Measurements from ENCODE around the gene RND2.
"Not testable (repeated sequence)": the region's sequence is repeated elsewhere in the genome, so short reads cannot be mapped to it uniquely, and the experiment has no call there.

Gene RND2

DNA sequence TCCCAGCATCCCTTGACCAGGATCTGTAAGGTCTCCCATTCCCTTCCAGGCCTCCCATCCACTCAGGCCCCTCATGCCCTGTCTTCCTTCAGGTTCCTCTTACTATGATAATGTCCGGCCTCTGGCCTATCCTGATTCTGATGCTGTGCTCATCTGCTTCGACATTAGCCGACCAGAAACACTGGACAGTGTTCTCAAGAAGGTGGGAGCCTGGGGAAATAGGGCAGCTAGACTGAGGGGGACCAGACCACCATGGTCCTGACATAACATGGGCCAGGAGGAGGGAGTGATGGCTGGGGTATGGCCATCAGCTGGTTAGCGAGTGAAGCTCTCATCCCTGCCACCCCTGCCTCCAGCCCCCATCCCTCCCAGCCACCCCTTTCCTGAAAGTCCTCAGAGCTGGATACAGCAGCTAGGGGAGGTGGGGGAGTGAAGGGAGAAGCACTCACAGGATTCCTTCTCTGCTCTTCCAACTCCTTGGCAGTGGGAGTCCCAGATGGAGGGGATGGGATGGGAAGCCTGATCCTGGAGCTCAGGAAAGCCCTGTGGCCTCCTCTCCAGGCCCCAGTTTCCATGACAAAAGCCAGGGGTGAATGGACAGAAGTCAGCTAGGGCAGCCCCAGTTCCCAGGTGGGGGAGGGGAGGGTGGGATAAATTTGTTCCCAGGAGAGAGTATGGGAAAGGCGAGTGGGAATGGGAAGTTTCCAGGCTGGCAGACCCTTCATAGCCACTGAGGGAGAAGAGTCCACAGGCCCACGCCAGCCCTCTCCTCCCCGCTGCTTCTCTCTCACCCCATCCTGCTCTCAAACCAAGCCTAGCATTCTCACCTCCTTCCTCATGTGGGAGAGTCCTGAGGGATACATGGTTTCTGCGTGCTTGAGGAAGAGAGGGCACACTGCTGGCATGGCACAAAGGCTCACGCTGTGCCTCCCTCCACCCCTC lies 2.3 kb downstream of the RND2 start:
- no peak for DNase-seq (ENCODE audit: low read depth)

DNA sequence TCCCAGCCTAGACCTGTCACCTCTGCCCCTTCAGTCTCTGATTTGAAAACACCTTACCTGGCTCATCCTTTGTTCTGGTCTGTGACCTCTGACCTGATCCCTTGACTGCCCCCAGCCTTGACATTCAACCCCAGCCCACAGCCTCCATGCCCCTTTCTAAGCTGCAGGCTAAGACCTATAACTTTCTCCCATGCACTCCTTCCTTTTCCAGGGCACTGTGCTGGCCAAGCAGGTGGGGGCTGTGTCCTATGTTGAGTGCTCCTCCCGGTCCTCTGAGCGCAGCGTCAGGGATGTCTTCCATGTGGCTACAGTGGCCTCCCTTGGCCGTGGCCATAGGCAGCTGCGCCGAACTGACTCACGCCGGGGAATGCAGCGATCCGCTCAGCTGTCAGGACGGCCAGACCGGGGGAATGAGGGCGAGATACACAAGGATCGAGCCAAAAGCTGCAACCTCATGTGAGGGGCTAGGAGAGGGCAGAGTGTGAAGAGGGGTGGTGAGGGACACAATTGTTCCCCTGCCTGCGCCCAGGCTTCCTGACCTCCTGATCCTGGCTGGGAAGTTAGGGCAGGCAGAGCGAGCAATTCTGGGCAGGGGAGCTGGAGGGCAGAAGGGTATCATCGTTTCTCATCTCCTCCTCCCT lies 3.3 kb downstream of the RND2 start:
- DNase-seq (ENCODE audit: low read depth): no peak

DNA sequence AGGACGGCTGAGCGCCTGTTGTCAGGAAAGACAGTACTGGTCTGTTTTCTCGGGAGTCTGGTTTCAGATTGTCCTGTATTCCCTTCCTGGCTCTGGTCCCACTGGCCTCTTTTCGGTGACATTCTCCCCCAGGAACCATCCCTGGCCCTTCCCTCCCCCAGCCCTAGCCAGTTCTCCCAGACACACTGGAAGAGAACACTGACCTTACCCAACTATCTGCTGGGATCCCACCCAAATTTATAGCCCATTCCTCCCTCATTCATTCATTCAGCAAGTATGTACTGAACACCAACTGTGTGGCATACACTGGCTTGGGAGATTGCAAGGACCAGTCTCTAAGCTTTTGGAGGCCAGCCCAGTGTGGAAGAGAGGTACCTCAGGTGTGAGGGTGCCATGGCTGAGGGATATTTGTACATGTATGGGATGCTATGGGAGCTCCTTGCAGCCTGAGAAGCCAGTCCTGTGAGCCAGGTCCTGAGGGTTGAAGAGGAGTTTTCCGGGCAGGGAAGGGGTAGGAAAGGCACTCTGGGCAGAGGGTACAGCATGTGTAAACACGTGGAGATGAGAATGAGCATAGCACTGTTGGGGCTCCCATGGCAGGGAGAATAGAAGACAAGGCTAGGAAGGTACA lies 5.2 kb downstream of the RND2 start:
- no peak for DNase-seq (ENCODE audit: low read depth)

DNA sequence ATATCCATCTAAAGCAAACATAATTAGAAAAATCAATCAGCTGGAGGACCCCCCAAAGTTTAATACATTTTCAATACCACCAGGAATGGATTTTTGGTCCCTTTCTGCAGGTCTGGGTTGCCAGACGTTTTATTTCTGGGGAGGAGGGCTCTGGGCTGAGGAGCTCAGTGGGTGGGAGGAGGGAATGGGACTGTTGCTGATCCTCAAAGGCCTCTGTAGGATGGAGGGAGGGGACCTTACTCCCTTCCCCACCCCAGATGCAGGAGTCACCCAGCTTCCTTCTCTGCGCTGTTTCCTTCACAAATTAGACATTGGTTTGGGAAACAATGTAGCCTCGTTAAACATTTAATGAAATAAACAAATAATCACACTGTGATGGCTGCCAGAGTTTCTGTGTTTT lies 6.6 kb downstream of the RND2 start:
- DNase-seq (ENCODE audit: low read depth): no peak

DNA sequence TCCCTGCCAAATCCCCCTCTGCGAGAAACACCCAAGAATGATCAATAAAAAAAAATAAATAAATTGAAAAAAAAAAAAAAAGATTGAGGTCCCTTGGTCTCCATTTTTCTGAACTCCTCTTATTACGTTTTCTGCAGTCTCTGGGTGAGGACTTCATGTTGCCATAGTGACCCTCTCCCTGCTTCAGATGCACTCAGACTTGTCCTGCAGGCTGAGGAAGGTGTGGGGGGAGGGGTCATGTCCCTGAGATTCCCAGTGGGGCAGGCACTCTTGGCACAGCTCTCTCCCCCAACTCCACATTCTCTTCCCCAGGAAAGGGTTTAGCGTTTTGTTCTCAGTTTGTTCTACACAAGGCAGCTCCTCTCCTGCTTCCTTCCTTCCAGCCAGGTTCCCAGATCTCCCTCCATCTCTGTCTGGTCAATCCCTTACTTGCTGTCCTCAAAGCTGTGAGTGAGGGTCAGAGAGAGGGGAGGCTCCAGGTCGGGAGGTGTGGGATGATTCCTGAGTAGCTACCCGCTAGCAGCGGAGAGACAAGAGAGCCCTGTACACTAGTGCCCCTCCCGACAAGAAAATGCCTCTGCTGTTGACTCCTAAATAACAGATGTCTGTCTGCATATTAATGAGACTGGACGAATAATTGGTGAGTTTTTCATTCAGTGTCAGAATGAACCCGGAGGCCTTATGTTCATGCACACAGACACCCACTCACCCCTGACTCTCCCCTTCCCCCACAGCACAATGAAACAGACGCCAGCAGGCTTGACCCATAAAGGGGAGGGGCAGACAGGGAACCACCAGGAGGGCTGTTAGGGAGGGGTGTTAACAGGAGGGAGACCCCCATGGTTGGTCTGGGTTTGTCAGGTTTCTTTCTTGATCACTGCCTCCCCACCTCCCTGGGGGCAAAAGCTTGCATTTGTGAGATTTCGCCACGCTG lies 9.2 kb downstream of the RND2 start:
- DNase-seq (ENCODE audit: low read depth): no peak

DNA sequence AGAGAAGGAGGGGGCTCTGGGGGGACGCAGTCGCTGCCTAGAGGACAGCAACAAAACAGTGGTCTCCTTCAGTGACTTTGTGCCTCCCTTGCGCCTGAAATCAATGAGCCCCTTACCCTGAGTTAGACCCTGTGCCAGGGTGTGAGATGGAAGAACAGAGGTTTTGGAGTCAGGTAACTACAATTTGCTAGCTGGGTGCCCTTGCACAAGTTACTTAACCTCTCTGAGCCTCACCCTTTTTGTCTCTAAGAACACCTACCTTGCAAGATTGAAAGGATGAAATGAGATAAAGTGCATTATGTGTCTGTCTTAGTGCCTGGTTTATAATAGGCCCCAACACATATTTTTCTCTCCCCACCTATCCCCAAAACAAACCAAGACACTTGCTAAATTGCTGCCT lies 9.9 kb downstream of the RND2 start:
- DNase-seq (ENCODE audit: low read depth): no peak

DNA sequence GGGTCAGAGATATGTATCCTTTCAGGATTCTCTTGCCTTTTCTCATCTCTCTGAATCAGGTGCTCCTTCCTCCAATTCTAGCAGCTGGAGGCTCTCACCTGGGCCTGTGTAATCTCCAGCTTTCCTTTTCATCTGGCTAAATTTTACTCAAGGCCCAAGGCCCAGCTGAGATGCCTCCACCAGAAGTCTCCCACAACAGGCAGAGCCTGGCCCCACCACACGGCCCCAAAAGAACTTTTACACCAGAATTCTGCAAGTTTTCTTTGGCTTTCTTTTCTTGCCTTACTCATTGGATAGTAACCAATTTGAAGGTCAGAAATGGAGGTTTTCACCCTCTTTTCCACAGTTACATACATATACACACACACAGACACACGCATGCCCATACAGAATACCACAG lies 14.6 kb downstream of the RND2 start:
- no peak for DNase-seq (ENCODE audit: low read depth)

DNA sequence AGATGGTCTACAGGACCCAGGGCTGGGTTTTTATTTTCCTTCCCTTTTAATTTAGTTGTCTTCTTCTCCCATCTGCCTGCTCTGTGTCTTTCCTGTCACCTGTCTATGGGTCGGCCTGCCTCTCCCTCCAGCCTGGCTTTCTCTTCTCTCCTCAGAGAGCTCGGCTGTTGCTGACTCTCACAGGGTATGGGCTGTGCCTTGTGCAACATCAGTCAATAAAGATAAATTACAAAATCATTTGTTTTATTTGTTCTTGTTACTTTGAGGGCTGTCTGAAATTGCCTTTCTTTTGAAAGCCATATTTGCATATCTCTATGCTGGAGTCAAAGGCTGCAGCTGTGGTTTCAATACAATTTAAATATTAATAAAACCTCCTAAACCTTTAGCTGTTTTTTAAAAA lies 15.6 kb downstream of the RND2 start:
- DNase-seq (ENCODE audit: low read depth): no peak

DNA sequence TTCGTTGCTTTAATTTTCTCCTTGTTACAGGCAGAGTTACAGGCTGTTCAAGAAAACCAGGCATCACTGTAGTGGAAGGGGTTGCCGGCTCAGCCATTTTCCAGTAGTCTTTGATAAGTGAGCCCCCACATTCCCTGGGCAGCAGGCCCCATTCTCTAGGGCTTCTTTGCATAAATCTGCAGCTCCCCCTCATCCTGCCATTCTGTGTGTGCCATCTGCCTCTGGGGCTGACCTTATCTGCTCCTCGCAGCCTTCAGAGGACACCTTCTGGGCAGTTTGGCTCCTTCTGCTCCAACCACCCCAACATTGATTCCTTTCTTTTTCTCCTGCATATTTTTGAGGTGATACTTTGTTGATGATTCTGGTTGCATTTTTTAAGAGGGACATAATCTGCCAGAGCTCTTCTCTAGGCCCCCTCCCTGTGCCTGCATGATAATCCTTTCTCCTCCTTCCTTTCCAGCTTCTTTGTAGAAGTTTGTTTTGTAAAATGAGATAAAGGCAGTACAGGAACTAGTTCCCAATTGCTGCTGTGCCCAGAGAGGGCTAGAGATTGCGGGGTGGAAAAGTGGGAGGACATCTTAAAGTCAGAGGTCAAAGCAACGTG lies 17.1 kb downstream of the RND2 start:
- no peak for DNase-seq (ENCODE audit: low read depth)

DNA sequence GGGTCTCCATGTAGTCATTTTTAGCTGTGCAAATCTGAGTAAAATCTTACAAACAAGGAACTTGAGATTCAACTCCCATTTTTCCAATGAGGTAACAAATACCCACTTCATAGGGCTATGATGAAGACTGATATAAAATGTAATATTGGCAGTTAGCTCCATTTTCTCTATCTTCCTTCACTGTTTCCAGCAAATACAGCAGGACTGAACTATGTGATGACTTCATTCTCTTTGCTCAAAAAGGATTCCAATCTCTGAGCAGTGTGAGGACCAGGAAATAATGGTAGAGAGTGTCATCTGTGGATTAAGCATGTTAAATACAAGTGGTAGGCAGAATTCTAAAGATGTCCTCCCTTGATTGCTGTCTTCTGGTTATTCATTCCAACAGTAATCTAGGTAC lies 18.3 kb downstream of the RND2 start:
- no peak for DNase-seq (ENCODE audit: low read depth)

DNA sequence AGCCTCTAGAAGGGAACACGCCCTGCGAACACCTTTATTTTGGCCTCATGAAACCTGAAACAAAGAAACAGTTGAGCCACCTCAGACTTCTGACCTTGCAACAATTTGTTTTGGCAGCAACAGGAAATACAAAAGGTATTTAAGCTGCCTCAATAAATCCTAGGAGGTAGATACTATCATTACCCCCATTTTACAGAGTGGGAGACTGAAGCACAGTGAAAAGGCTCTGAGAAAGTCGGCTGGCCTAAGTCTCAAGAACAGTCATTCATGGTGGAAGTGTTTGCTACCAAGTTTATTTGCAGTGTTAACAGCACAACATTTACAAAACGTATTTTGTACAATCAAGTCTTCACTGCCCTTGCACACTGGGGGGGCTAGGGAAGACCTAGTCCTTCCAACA lies 19.0 kb downstream of the RND2 start:
- no peak for DNase-seq (ENCODE audit: low read depth)

DNA sequence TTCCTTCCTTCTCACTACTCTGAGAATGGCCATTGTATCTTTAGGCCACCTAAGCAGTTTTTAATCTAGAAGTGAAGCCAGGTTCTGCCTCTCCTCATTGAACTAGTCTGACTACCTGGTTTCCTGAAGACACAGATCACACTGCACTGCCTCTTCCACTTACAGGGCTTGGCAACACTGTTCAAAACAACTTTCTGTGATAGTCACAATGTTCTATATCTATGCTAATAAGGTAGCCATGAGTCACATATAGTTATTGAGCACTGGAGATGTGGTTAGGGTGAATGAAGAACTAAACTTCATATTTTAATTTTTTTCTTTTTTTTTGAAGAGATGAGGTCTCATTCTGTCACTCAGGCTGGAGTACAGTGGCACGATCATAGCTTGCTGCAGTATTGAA lies 26.9 kb downstream of the RND2 start:
- no peak for DNase-seq (ENCODE audit: low read depth)

DNA sequence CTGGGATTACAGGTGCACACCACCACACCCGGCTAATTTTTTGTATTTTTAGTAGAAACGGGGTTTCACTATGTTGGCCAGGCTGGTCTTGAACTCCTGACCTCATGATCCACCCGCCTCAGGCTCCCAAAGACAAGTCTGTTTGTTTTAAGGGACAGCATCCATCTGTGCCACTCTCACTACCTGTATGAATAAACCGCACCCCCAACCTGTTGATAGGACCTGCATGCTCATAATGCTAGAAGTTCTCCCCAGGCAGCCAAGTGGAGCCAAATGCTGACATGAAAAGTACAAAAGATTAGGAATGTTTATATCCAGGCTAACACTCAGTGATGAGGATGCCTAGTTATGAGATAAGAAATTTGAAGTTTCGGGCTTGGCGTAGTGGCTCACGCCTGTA lies 28.0 kb downstream of the RND2 start:
- DNase-seq (ENCODE audit: low read depth): not testable (repeated sequence)

DNA sequence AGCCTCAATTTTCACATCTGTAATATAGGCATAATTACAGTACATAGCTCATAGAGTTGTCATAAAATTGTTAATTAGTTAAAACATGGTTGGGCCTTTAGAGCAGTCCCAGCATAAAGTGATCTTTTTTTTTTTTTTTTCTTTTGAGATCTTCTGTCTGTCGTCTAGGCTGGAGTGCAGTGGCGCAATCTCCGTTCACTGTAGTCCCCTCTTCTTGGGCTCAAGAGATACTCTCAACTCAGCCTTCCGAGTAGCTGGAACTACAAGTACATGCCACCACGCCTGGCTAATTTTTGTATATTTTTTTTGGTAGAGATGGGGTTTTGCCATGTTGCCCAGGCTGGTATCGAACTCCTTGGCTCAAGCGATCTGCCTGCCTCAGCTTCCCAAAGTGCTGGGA lies 31.0 kb downstream of the RND2 start:
- no peak for DNase-seq (ENCODE audit: low read depth)

DNA sequence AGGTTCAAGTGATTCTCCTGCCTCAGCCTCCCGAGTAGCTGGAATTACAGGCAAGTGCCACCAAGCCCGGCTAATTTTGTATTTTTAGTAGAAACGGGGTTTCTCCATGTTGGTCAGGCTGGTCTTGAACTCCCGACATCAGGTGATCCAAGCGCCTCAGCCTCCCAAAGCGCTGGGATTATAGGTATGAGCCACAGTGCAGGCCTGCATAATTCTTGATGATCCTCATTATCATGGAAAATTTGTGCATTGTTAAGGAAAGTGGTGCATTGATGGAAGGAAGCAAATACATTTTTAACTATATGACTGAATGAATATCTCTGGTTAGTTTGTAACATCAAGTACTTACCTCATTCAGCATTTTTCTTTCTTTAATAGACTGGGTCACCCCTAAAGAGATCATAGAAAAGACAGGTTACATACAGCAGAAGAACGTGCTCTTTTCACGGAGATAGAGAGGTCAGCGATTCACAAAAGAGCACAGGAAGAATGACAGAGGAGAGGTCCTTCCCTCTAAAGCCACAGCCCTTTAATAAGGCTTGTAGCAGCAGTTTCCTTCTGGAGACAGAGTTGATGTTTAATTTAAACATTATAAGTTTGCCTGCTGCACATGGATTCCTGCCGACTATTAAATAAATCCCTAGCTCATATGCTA lies 38.1 kb downstream of the RND2 start:
- DNase-seq (ENCODE audit: low read depth): no peak

DNA sequence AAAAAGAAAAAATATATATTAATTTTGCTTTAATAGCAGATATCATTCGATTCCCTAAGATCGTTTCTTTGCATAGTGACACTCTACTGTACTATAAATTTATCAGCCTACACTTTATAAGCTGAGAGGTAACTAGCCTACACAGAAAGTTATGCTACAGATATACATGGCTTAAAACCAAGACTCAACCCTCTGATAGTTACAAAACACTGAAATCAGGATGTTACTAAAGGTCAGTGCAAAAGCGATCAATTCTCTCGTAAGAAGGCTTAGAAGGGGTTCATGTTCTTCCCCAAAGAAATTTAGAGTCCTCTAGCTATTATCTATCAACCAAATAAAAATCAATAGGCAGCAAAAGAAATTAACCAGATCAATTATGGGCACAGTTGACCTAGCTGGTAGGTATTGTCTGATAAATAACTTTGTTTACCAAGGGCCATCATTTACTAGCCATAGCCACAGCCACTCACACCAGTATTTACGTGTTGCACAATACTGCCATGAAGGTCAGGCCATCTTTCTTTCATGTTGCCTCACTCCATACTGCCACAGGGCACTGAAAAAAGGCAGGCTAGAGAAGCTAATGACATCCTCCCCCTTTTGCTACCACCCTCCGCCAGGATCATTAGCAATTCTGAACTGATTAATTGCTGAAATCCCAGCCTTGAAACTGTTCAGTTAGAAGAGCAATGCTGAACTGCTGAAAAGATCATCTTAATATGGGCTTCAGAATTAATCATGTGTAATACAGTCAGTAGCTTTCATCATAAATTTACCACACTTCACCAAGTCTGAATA lies 43.7 kb downstream of the RND2 start:
- no peak for DNase-seq (ENCODE audit: low read depth)

DNA sequence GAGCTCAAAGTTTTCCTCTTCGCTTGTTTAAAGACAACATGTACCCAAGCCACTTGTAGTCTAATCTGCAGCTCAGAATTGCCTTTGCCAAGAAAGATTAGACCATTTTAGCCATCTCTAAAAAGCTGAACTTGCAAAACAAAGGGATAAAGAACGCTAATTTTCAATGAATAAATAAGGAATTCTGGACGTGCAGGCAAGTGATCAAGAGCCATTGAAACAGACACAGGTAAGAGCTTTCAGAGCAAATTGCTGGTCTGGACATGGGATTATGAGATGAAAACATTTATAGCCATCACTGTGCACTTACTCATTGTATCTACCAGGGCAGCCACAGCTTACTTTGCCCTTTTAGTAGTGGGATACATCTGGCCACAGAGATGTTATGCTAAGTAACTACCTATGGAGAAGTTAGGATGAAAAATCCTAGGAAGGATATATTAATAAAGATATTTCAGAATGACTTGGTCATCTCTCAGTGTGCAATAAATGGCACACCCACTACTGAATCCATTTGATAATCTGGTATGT lies 44.4 kb downstream of the RND2 start:
- DNase-seq (ENCODE audit: low read depth): no peak

DNA sequence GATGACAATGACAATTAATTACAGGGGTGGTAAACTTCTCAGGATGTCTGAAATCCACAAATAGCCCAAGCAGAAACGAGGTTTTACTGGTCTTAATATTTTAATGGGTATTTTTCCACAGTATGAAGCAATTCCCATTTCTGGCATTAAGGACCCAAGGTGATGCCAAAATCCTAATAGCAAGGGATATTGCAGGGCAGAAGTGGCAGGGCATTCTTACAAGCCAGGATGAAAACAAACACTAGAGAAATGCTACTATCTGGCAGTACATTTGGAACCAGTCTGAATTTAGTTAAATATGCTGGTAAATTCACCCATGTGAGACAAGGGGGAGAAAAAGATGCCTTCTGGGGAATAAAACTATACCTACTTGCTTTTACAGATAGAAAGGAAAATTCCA lies 45.2 kb downstream of the RND2 start:
- no peak for DNase-seq (ENCODE audit: low read depth)

DNA sequence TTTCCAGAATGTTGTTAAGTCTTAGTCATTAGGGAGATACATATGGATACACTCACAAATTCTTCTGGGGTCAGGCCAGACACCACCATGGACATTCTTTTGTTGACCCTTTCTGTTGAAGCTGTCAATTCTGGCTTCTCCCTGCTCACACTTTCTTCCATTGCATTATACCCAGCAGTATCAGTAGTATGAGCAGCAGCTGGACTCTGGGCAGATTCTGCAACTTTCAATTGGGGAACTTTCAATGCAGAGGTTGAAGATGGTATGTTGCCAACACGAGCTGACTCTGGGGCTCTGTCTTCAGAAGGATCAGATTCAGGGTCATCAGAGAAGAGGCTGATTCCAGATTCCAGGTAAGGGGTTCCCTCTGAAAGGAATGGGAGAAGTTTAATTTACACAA lies 45.8 kb downstream of the RND2 start:
- DNase-seq (ENCODE audit: low read depth): no peak

DNA sequence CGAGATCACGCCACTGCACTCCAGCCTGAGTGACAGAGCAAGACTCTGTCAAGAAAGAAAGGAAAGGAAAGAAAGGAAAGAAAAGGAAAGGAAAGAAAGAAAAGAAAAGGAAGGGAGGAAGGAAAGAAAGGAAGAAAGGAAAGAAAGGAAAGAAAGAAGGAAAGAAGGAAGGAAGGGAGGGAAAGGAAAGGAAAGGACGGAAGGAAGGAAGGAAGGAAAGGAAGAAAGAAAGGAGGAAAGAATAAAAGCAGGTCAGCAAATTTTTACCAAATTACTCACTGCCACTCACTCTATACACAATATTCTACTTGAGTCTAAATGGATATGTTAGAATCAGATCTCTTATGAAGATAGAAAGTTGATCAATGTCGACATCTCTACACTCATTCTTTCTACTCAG lies 49.8 kb downstream of the RND2 start:
- no peak for DNase-seq (ENCODE audit: low read depth)

Data from GM04503 (cell line).